A673 (cell line): ENCODE measurements around the gene BPIFA1. TPM values are rescaled to one million over a fixed set of nuclear protein-coding genes. Genes with fewer than 3 reads are reported as not detected.

Experiments
- BruUV-seq: library from RNA; stranded (reverse); fragments of 400-500 nt; replicated peaks from 2 replicates; lab custom pipeline; 2021; lab: Mats Ljungman, UMichigan
- CTCF ChIA-PET: fragments of 300-600 bp; sonication (Branson Sonifier 250); formaldehyde crosslinking; loops from one replicate; lab custom pipeline; 2022; ENCODE audit warnings: antibody characterized with exemption; lab: Charles Lee
- POLR2A ChIA-PET: fragments of 300-600 bp; sonication (Branson Sonifier 250); formaldehyde crosslinking; loops from one replicate; lab custom pipeline; 2022; ENCODE audit warnings: antibody characterized with exemption; ENCODE audit not compliant: low non-redundant PET; lab: Charles Lee
- DNase-seq: peaks from one replicate; pipeline ENCODE4 v3.0.0-alpha.2; 2015; ENCODE audit warnings: low spot score
- H3K27ac ChIP-seq: fragments of 200-600 bp; sonication (generic); 2 replicates; pipeline ENCODE4 v1.5.1; 2016; ENCODE audit warnings: mixed run types, low read depth, mild to moderate bottlenecking, mixed read lengths, antibody characterized with exemption, low read length; ENCODE audit not compliant: poor library complexity, severe bottlenecking
- H3K27me3 ChIP-seq: fragments of 200-600 bp; sonication (generic); replicated peaks from 2 replicates; pipeline ENCODE4 v1.6.1; 2017; ENCODE audit warnings: mixed run types, low read depth, mild to moderate bottlenecking, mixed read lengths, antibody characterized with exemption, low read length; ENCODE audit not compliant: insufficient read depth, poor library complexity
- H3K36me3 ChIP-seq: fragments of 200-600 bp; sonication (generic); 2 replicates; pipeline ENCODE4 v1.6.1; 2016; ENCODE audit warnings: mixed run types, mild to moderate bottlenecking, mixed read lengths, antibody characterized with exemption, low read length; ENCODE audit not compliant: insufficient read depth, poor library complexity, severe bottlenecking
- H3K4me1 ChIP-seq: fragments of 200-600 bp; sonication (generic); 2 replicates; pipeline ENCODE4 v1.6.1; 2017; ENCODE audit warnings: mixed run types, mild to moderate bottlenecking, mixed read lengths, antibody characterized with exemption, low read length; ENCODE audit not compliant: insufficient read depth, poor library complexity, severe bottlenecking
- H3K4me3 ChIP-seq: fragments of 200-600 bp; sonication (generic); 2 replicates; pipeline ENCODE4 v1.5.1; 2016; ENCODE audit warnings: low read depth, mixed run types, mild to moderate bottlenecking, mixed read lengths, low read length; ENCODE audit not compliant: poor library complexity, severe bottlenecking
- H3K9me3 ChIP-seq: fragments of 200-600 bp; sonication (generic); 2 replicates; pipeline ENCODE4 v1.6.1; 2016; ENCODE audit warnings: mixed run types, low read depth, mild to moderate bottlenecking, mixed read lengths, antibody characterized with exemption, low read length; ENCODE audit not compliant: poor library complexity, severe bottlenecking
- EZH2 ChIP-seq: fragments of 200-600 bp; sonication (generic); IDR thresholded peaks from 2 replicates; pipeline ENCODE4 v1.6.1; 2017; ENCODE audit warnings: borderline replicate concordance, low read depth, mild to moderate bottlenecking, mixed read lengths, antibody characterized with exemption, low read length; ENCODE audit not compliant: poor library complexity, severe bottlenecking
- intact Hi-C: fragments of 100-400 bp; cut with micrococcal nuclease; formaldehyde crosslinking; loops from one replicate; pipeline ENCODE4 v1.10.0; 2022; ENCODE audit not compliant: unreplicated experiment
- total RNA-seq: library from RNA; stranded (reverse); gene quantifications from 2 replicates; pipeline ENCODE4 v1.2.3, GENCODE V29; 2021
- TF ChIP-seq, protein P1 (sequence below): fragments of 300-800, 200-600 bp; sonication (generic); conservative IDR thresholded peaks from 2 replicates; pipeline ENCODE4 v1.5.1; 2017; ENCODE audit warnings: low read depth, mild to moderate bottlenecking, antibody characterized with exemption, low read length, moderate library complexity, mixed read lengths

BPIFA1 gene
- total RNA-seq, 1 experiment from 2014 or later: not detected

DNA sequence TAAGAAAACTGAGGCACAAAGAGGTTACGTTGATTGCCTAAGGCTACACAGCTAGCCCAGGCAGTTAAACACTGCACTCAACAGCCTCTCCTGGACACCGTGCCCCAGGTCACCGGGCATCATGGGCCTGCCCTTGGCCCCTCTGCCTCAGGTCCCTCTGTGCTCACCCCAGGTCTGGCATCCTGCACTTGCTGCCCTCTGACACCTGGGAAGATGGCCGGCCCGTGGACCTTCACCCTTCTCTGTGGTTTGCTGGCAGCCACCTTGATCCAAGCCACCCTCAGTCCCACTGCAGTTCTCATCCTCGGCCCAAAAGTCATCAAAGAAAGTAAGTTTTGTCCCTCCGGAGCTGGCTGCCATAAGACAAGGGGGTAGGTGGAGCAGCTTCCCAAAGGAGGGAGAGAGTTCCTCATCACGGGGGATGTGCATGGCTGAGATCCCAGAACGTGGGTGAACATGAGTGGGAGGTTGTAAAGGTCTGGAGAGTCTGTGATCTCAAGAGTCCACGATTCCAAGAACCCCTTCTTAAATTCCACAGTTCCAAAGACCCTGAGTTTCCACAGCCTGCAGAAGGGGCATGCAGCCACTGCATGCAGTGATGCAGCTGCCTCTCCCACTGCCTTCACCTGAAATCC lies 50.2 kb downstream of the BPIFA1 start:
- Histone ChIP-seq H3K4me3 (no peak overlapping the region), H3K27ac (no peak overlapping the region), H3K4me1 (no peaks in the 10 kb centered on the region), H3K27me3 (peaks cover 46% of the 10 kb centered on the region), H3K36me3 (no peaks in the 10 kb centered on the region), H3K9me3 (no peaks in the 10 kb centered on the region)
- TF ChIP-seq EZH2: no peak
- TF ChIP-seq, protein P1, sequence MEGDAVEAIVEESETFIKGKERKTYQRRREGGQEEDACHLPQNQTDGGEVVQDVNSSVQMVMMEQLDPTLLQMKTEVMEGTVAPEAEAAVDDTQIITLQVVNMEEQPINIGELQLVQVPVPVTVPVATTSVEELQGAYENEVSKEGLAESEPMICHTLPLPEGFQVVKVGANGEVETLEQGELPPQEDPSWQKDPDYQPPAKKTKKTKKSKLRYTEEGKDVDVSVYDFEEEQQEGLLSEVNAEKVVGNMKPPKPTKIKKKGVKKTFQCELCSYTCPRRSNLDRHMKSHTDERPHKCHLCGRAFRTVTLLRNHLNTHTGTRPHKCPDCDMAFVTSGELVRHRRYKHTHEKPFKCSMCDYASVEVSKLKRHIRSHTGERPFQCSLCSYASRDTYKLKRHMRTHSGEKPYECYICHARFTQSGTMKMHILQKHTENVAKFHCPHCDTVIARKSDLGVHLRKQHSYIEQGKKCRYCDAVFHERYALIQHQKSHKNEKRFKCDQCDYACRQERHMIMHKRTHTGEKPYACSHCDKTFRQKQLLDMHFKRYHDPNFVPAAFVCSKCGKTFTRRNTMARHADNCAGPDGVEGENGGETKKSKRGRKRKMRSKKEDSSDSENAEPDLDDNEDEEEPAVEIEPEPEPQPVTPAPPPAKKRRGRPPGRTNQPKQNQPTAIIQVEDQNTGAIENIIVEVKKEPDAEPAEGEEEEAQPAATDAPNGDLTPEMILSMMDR: no peak
- intact Hi-C loops: no loop called here
- ChIA-PET POLR2A (no interaction called here), CTCF (no interaction called here)
- DNase-seq: no peak
- no TSS peak for BruUV-seq

DNA sequence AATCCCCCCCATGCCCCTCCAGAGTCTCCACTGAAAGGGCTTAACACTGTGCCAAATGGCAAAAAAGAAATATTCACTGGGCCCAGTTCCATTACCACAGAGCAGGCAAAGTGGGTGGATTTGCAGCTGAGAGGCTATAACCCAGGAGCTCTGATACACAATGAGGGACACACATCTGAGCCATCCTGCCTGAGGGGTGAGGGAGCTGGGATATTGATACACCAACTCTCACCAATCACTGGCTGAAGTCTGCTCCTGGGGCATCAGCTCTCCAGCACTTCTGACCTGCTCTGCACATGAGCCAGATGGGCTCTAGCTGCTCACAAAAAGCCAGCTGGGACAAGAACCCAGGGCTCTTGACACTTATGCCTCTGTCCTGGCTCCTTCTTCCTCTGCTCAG lies 52.1 kb downstream of the BPIFA1 start:
- Histone ChIP-seq H3K36me3 (no peaks in the 10 kb centered on the region), H3K27me3 (peaks cover 56% of the 10 kb centered on the region), H3K9me3 (no peaks in the 10 kb centered on the region), H3K4me1 (no peaks in the 10 kb centered on the region), H3K27ac (no peak overlapping the region), H3K4me3 (no peak overlapping the region)
- intact Hi-C loops: no loop called here
- POLR2A ChIA-PET: no interaction called here
- TF ChIP-seq, protein P1: no peak
- TF ChIP-seq EZH2: no peak
- BruUV-seq: no TSS peak
- CTCF ChIA-PET: no interaction called here
- no peak for DNase-seq

DNA sequence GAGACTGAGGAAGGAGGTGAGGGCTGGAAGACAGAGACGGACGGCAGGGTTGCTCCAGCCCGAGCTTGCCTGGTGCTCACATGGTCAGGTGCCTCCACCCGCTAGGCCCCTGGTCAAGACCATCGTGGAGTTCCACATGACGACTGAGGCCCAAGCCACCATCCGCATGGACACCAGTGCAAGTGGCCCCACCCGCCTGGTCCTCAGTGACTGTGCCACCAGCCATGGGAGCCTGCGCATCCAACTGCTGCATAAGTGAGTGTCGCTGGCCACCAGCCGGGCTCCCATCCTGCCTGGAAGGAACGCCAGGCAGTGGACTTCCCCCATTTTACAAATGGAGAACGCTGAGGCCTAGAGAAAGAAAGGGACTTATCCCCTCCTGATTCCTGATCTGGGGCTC lies 55.1 kb downstream of the BPIFA1 start:
- H3K36me3 ChIP-seq: no peaks in the 10 kb centered on the region
- DNase-seq: no peak
- H3K27ac ChIP-seq: no peak overlapping the region
- CTCF ChIA-PET: no interaction called here
- no peaks in the 10 kb centered on the region for H3K9me3 ChIP-seq
- H3K4me1 ChIP-seq: no peaks in the 10 kb centered on the region
- H3K27me3 ChIP-seq: peaks cover 57% of the 10 kb centered on the region
- BruUV-seq: no TSS peak
- no peak for TF ChIP-seq EZH2
- TF ChIP-seq, protein P1: no peak
- intact Hi-C loops: loop anchor here (10.0 kb wide), 1 partner anchor 196 kb away; no protein-coding TSS in a partner anchor
- POLR2A ChIA-PET: no interaction called here
- no peak overlapping the region for H3K4me3 ChIP-seq
